Thyroid gland (tissue), 4 donors: ENCODE measurements around the gene FAM43A. TPM values are rescaled to one million over a fixed set of nuclear protein-coding genes. Genes with fewer than 3 reads are reported as not detected.

Experiments used
- DNase-seq, 2 donors: peaks; one replicate each; pipeline ENCODE4 v3.0.0-alpha.2; 2019
- H3K27ac ChIP-seq, 3 donors: fragments of 200-600 bp; sonication (generic); 1 replicate in 2 of 3; 2 replicates in 1 of 3; pipeline ENCODE4 v1.5.1; 2016 to 2019; ENCODE audit warnings: mild to moderate bottlenecking in 1 of 3, moderate library complexity in 1 of 3
- H3K27me3 ChIP-seq: fragments of 200-600 bp; sonication (generic); one replicate; pipeline ENCODE4 v1.5.1; 2019
- H3K36me3 ChIP-seq, 2 donors: fragments of 200-600 bp; sonication (generic); one replicate each; pipeline ENCODE4 v1.5.1; 2016 to 2019
- H3K4me1 ChIP-seq, 2 donors: fragments of 200-600 bp; sonication (generic); one replicate each; pipeline ENCODE4 v1.5.1; 2017 to 2019
- H3K4me3 ChIP-seq, 3 donors: fragments of 200-600 bp; sonication (generic); replicated peaks in 1 of 3; 1 replicate in 2 of 3; 2 replicates in 1 of 3; pipeline ENCODE4 v1.5.1; 2016; ENCODE audit warnings: mild to moderate bottlenecking in 1 of 3
- H3K9me3 ChIP-seq: fragments of 200-600 bp; sonication (generic); one replicate; pipeline ENCODE4 v1.5.1; 2017
- CTCF ChIP-seq, 6 experiments: fragments of 200-600 bp in 3 of 6; fragments of 450-650 bp in 3 of 6; sonication (generic) in 3 of 6; IDR thresholded peaks; one replicate each; pipeline ENCODE4 v1.5.1; 2016 to 2019; ENCODE audit warnings: antibody characterized with exemption in 6 of 6, mild to moderate bottlenecking in 2 of 6, inconsistent platforms in 1 of 6, moderate library complexity in 1 of 6
- POLR2A ChIP-seq, 2 donors: fragments of 450-650 bp; IDR thresholded peaks; one replicate each; pipeline ENCODE4 v1.6.1; 2017; ENCODE audit warnings: antibody characterized with exemption in 2 of 2, mild to moderate bottlenecking in 2 of 2, moderate library complexity in 1 of 2
- WGBS, 2 donors: methylation state at CpG; one replicate each; pipeline ENCODE4 v1.1.5; 2017; 5-methylcytosine and 5-hydroxymethylcytosine counted together
- intact Hi-C: fragments of 100-400 bp; cut with DNase I; formaldehyde crosslinking; loops from one replicate; pipeline ENCODE4 v1.15.1; 2023
- total RNA-seq, 4 donors: library from RNA; depleted of rRNA; stranded (reverse); fragments of >200 nt; gene quantifications; one replicate each; pipeline ENCODE4 v1.2.3, GENCODE V29; 2016

Gene FAM43A
- total RNA-seq, 4 donors from 2014 or later, result 16.8 to 33.9 (median 22.4) TPM

GRCh38 chr3:194711286-194711685 lies 25.6 kb downstream of the FAM43A start:
- no peaks in the 10 kb centered on the region for H3K9me3 ChIP-seq
- intact Hi-C loops, result no loop called here
- no peaks in the 10 kb centered on the region for H3K27me3 ChIP-seq
- DNase-seq, result no peak
- no peaks in the 10 kb centered on the region for H3K36me3 ChIP-seq
- TF ChIP-seq POLR2A (IDR thresholded peaks at IDR 0.05) (no peak), CTCF (IDR thresholded peaks at IDR 0.05) (no peak)
- peaks cover 10 to 13% of the 10 kb centered on the region in 2 donors for H3K4me1 ChIP-seq
- 93 to 96% methylated on average over 3 of the region's 3 CpGs for WGBS, 2 donors
- no peak overlapping the region for H3K27ac ChIP-seq
- H3K4me3 ChIP-seq, result no peak overlapping the region

GRCh38 chr3:194711913-194712312 lies 26.2 kb downstream of the FAM43A start:
- DNase-seq, result peak; percentile 46 to 57
- H3K27ac ChIP-seq, result no peak overlapping the region
- H3K27me3 ChIP-seq, result no peaks in the 10 kb centered on the region
- intact Hi-C loops, result no loop called here
- WGBS, 2 donors, result 44 to 59% methylated on average over 6 of the region's 6 CpGs
- no peak for TF ChIP-seq CTCF (IDR thresholded peaks at IDR 0.05)
- TF ChIP-seq POLR2A (IDR thresholded peaks at IDR 0.05), result no peak
- no peak overlapping the region for H3K4me3 ChIP-seq
- H3K36me3 ChIP-seq, result no peaks in the 10 kb centered on the region
- H3K4me1 ChIP-seq, result peaks cover 10 to 13% of the 10 kb centered on the region in 2 donors
- H3K9me3 ChIP-seq, result no peaks in the 10 kb centered on the region

- Histone ChIP-seq H3K4me3 (no peak overlapping the region), H3K9me3 (no peaks in the 10 kb centered on the region), H3K27ac (no peak overlapping the region), H3K27me3 (no peaks in the 10 kb centered on the region), H3K36me3 (no peaks in the 10 kb centered on the region), H3K4me1 (peaks cover 10 to 13% of the 10 kb centered on the region in 2 donors)
- DNase-seq, result peak; percentile 83 to 84
- TF ChIP-seq POLR2A (IDR thresholded peaks at IDR 0.05) (no peak), CTCF (IDR thresholded peaks at IDR 0.05) (no peak)
- intact Hi-C loops, result no loop called here
- WGBS, 2 donors, result 37 to 39% methylated on average over 9 of the region's 9 CpGs
Observed at GRCh38 chr3:194713299-194714136, 27.8 kb downstream of the FAM43A start.

- TF ChIP-seq CTCF (IDR thresholded peaks at IDR 0.05), result no peak
- TF ChIP-seq POLR2A (IDR thresholded peaks at IDR 0.05), result no peak
- intact Hi-C loops, result no loop called here
- WGBS, 2 donors, result 86 to 91% methylated on average over 5 of the region's 5 CpGs
Observed at GRCh38 chr3:194714137-194714455, 28.4 kb downstream of the FAM43A start.

GRCh38 chr3:194714564-194714963 lies 28.9 kb downstream of the FAM43A start:
- TF ChIP-seq CTCF (IDR thresholded peaks at IDR 0.05) (no peak), POLR2A (IDR thresholded peaks at IDR 0.05) (no peak)
- H3K4me3 ChIP-seq, result no peak overlapping the region
- peaks cover 10 to 13% of the 10 kb centered on the region in 2 donors for H3K4me1 ChIP-seq
- 83 to 87% methylated on average over 6 of the region's 6 CpGs for WGBS, 2 donors
- intact Hi-C loops, result no loop called here
- DNase-seq, result no peak
- no peak overlapping the region for H3K27ac ChIP-seq
- no peaks in the 10 kb centered on the region for H3K9me3 ChIP-seq
- H3K36me3 ChIP-seq, result no peaks in the 10 kb centered on the region
- H3K27me3 ChIP-seq, result no peaks in the 10 kb centered on the region

More at GRCh38 chr3:194714137-194714455, 28.4 kb downstream of the FAM43A start:
- Histone ChIP-seq H3K27me3 (no peaks in the 10 kb centered on the region), H3K36me3 (no peaks in the 10 kb centered on the region), H3K4me1 (peaks cover 10 to 13% of the 10 kb centered on the region in 2 donors), H3K4me3 (no peak overlapping the region), H3K9me3 (no peaks in the 10 kb centered on the region), H3K27ac (no peak overlapping the region)
- no peak for DNase-seq
